HG03571 (cell line): ENCODE results near the gene NDUFA13.
A peak's percentile ranks its signal among the peaks of the same experiment; 100 is the strongest.
"Not testable (repeated sequence)": the region's sequence is repeated elsewhere in the genome, so short reads cannot be mapped to it uniquely, and the experiment has no call there.

Experiments
- ATAC-seq: cut with Tn5 transposase; IDR thresholded peaks from one replicate; pipeline ENCODE4 v1.9.1; 2021; ENCODE audit not compliant: unreplicated experiment

Gene NDUFA13

GRCh38 chr19:19515642-19516519, at the start of gene NDUFA13:
TSS of gene NDUFA13 (plus strand) at chr19:19516225. CDS start at chr19:19516239, 14 bp downstream.
- ATAC-seq = peak; percentile 82

- no peak for ATAC-seq
Observed at GRCh38 chr19:19468424-19469050, 47.5 kb upstream of the NDUFA13 start.

GRCh38 chr19:19470579-19470978, 45.4 kb upstream of the NDUFA13 start:
- ATAC-seq = no peak

- ATAC-seq = no peak
Observed at GRCh38 chr19:19471682-19472081, 44.3 kb upstream of the NDUFA13 start.

GRCh38 chr19:19472106-19472505, 43.9 kb upstream of the NDUFA13 start:
- ATAC-seq = not testable (repeated sequence)

GRCh38 chr19:19475015-19475765, 40.8 kb upstream of the NDUFA13 start:
- no peak for ATAC-seq

GRCh38 chr19:19475849-19476828, 39.9 kb upstream of the NDUFA13 start:
- ATAC-seq = no peak

- ATAC-seq = no peak
Observed at GRCh38 chr19:19477705-19478383, 38.2 kb upstream of the NDUFA13 start.

GRCh38 chr19:19480688-19481087, 35.3 kb upstream of the NDUFA13 start:
- no peak for ATAC-seq

- no peak for ATAC-seq
Observed at GRCh38 chr19:19482809-19483596, 33.0 kb upstream of the NDUFA13 start.

- ATAC-seq = no peak
Observed at GRCh38 chr19:19485161-19485997, 30.6 kb upstream of the NDUFA13 start.

- ATAC-seq = no peak
Observed at GRCh38 chr19:19485998-19486290, 30.1 kb upstream of the NDUFA13 start.

GRCh38 chr19:19486343-19487076, 29.5 kb upstream of the NDUFA13 start:
- ATAC-seq = no peak

GRCh38 chr19:19487077-19487949, 28.7 kb upstream of the NDUFA13 start:
- no peak for ATAC-seq

GRCh38 chr19:19487950-19488874, 27.8 kb upstream of the NDUFA13 start:
- no peak for ATAC-seq
